SJSA1 (cell line): ENCODE data around the gene TMC5. TPM values are rescaled to one million over a fixed set of nuclear protein-coding genes. Genes with fewer than 3 reads are reported as not detected.

Source experiments
- DNase-seq, 2 experiments: peaks; one replicate each; pipeline ENCODE4 v3.0.0-alpha.2; 2015 to 2020; ENCODE audit warnings: low spot score in 2 of 2, low read depth in 1 of 2
- H3K27ac ChIP-seq: fragments of 250-450 bp; sonication (Bioruptor Pico); 2 replicates; pipeline ENCODE4 v1.5.1; 2020; ENCODE audit warnings: mild to moderate bottlenecking, moderate library complexity
- H3K27me3 ChIP-seq: fragments of 250-450 bp; sonication (Bioruptor Pico); replicated peaks from 2 replicates; pipeline ENCODE4 v1.5.1; 2020; ENCODE audit warnings: mild to moderate bottlenecking, moderate library complexity
- H3K36me3 ChIP-seq: fragments of 250-450 bp; sonication (Bioruptor Pico); 2 replicates; pipeline ENCODE4 v1.5.1; 2020; ENCODE audit warnings: mild to moderate bottlenecking
- H3K4me1 ChIP-seq: fragments of 250-450 bp; sonication (Bioruptor Pico); replicated peaks from 2 replicates; pipeline ENCODE4 v1.6.1; 2021; ENCODE audit warnings: mild to moderate bottlenecking
- H3K4me3 ChIP-seq: fragments of 250-450 bp; sonication (Bioruptor Pico); 2 replicates; pipeline ENCODE4 v1.5.1; 2020; ENCODE audit warnings: mild to moderate bottlenecking
- H3K9me3 ChIP-seq: fragments of 250-450 bp; sonication (Bioruptor Pico); replicated peaks from 2 replicates; pipeline ENCODE4 v1.5.1; 2020; ENCODE audit warnings: mild to moderate bottlenecking
- total RNA-seq: library from RNA; depleted of rRNA; stranded (reverse); fragments of >200 nt; shearing (Covaris generic); gene quantifications from 2 replicates; pipeline ENCODE4 v1.2.3, GENCODE V29; 2014

TMC5 gene
- total RNA-seq, 1 experiment from 2014 or later, result not detected

GRCh38 chr16:19450186-19450585 lies 32.5 kb downstream of the TMC5 start:
- Histone ChIP-seq H3K36me3 (no peaks in the 10 kb centered on the region), H3K27ac (no peak overlapping the region), H3K27me3 (peaks cover 13% of the 10 kb centered on the region), H3K4me1 (no peaks in the 10 kb centered on the region), H3K9me3 (0 out of 2 replicates have a peak, but pooled peaks cover 4% of the 10 kb centered on the region), H3K4me3 (no peak overlapping the region)
- no peak for DNase-seq

DNA sequence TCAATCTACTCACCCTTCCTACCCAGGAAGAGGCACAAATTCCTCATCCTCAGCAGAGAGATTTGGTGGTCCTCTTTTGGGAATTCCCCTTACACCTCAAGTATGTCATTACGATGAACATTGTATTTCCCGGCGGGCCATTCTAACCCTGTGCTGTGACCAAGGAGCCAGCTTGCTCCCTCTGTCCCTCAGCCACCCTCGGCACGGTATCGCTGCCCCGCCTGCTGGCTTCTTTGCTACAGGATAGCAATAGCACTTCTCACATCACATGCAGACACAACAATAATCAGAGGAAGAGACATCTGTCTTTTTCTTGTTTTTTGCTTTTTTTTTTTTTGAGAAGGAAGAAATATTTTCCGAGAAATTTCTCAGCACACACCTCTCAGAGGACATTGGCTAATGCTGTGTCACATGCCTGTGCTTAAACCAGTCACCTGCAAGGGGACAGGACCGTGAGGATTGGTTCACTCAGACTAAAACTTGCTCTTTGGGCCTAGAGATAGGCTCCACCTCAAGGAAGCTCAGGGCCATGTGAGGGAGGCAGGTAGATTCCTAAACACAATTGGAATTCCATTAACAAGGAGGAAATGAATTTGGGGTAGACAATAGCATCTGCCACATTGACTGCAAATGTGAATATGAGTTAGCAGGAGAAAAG lies 41.2 kb downstream of the TMC5 start:
- H3K4me1 ChIP-seq, result no peaks in the 10 kb centered on the region
- H3K27ac ChIP-seq, result no peak overlapping the region
- H3K4me3 ChIP-seq, result no peak overlapping the region
- H3K27me3 ChIP-seq, result no peaks in the 10 kb centered on the region; the same call in 1 of the 2 replicates
- H3K9me3 ChIP-seq, result no peaks in the 10 kb centered on the region
- H3K36me3 ChIP-seq, result no peaks in the 10 kb centered on the region
- DNase-seq, result no peak

GRCh38 chr16:19460397-19460796 lies 42.7 kb downstream of the TMC5 start:
- no peak for DNase-seq
- no peak overlapping the region for H3K27ac ChIP-seq
- no peaks in the 10 kb centered on the region for H3K36me3 ChIP-seq
- H3K9me3 ChIP-seq, result no peaks in the 10 kb centered on the region
- H3K4me3 ChIP-seq, result no peak overlapping the region
- no peaks in the 10 kb centered on the region for H3K4me1 ChIP-seq
- no peaks in the 10 kb centered on the region; the same call in 1 of the 2 replicates for H3K27me3 ChIP-seq

GRCh38 chr16:19463468-19464315 lies 46.0 kb downstream of the TMC5 start:
- no peaks in the 10 kb centered on the region for H3K4me1 ChIP-seq
- no peaks in the 10 kb centered on the region; the same call in 1 of the 2 replicates for H3K27me3 ChIP-seq
- DNase-seq, result no peak
- no peaks in the 10 kb centered on the region for H3K36me3 ChIP-seq
- H3K27ac ChIP-seq, result no peak overlapping the region
- no peak overlapping the region for H3K4me3 ChIP-seq
- H3K9me3 ChIP-seq, result no peaks in the 10 kb centered on the region

- H3K4me3 ChIP-seq, result no peak overlapping the region
- DNase-seq, result no peak
- H3K27ac ChIP-seq, result no peak overlapping the region
- no peaks in the 10 kb centered on the region for H3K36me3 ChIP-seq
- H3K4me1 ChIP-seq, result no peaks in the 10 kb centered on the region
- no peaks in the 10 kb centered on the region for H3K9me3 ChIP-seq
- H3K27me3 ChIP-seq, result no peaks in the 10 kb centered on the region
Measured at GRCh38 chr16:19468300-19468699, 50.6 kb downstream of the TMC5 start.

GRCh38 chr16:19472482-19472881 lies 54.8 kb downstream of the TMC5 start:
- Histone ChIP-seq H3K4me1 (no peaks in the 10 kb centered on the region), H3K27me3 (0 out of 2 replicates have a peak, but pooled peaks cover 2% of the 10 kb centered on the region), H3K27ac (no peak overlapping the region), H3K36me3 (no peaks in the 10 kb centered on the region), H3K9me3 (no peaks in the 10 kb centered on the region), H3K4me3 (no peak overlapping the region)
- no peak for DNase-seq

- 0 out of 2 replicates have a peak, but pooled peaks cover 3% of the 10 kb centered on the region for H3K9me3 ChIP-seq
- H3K27me3 ChIP-seq, result 0 out of 2 replicates have a peak, but pooled peaks cover 2% of the 10 kb centered on the region
- H3K36me3 ChIP-seq, result no peaks in the 10 kb centered on the region
- H3K27ac ChIP-seq, result no peak overlapping the region
- no peak overlapping the region for H3K4me3 ChIP-seq
- no peaks in the 10 kb centered on the region for H3K4me1 ChIP-seq
- DNase-seq, result no peak
Measured at GRCh38 chr16:19474617-19475016, 56.9 kb downstream of the TMC5 start.

GRCh38 chr16:19478505-19478904 lies 60.8 kb downstream of the TMC5 start:
- Histone ChIP-seq H3K9me3 (0 out of 2 replicates have a peak, but pooled peaks cover 3% of the 10 kb centered on the region), H3K27me3 (0 out of 2 replicates have a peak, but pooled peaks cover 2% of the 10 kb centered on the region), H3K4me1 (no peaks in the 10 kb centered on the region), H3K36me3 (no peaks in the 10 kb centered on the region), H3K27ac (no peak overlapping the region), H3K4me3 (no peak overlapping the region)
- no peak for DNase-seq

DNA sequence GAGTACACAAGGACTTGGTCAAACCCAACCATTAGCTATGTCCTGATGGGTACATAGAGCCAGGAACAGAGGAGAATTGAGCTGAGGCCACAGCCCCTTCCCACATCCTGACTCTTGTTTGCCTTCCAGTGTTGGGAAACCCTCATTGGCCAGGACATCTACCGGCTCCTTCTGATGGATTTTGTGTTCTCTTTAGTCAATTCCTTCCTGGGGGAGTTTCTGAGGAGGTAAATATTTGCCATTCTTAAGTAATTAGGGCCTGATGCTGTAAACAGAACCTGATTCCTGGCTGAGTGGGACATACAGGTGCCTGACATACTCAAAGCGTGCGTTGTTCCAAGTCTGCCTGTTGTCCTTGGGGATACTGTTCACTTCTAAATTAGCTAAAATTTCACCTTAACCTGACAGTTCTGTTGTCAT lies 61.6 kb downstream of the TMC5 start:
- no peaks in the 10 kb centered on the region for H3K36me3 ChIP-seq
- no peak overlapping the region for H3K27ac ChIP-seq
- H3K4me3 ChIP-seq, result no peak overlapping the region
- DNase-seq, result no peak
- no peaks in the 10 kb centered on the region for H3K4me1 ChIP-seq
- 0 out of 2 replicates have a peak, but pooled peaks cover 3% of the 10 kb centered on the region for H3K9me3 ChIP-seq
- 0 out of 2 replicates have a peak, but pooled peaks cover 2% of the 10 kb centered on the region for H3K27me3 ChIP-seq

DNA sequence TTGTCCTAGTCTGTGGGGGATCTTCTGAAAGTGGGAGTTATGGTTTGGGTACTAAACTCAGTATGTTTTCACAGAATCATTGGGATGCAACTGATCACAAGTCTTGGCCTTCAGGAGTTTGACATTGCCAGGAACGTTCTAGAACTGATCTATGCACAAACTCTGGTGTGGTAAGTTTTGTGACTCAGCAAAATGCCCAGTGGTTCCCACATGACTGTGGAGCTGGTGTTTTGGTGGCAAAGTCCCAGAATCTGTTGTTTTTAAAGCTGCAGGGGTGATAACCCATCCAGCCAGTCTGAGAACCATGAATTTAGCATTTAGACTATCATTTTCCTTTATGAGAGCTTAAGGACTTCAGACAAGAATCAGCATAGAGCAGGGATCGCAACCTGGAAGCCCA lies 63.6 kb downstream of the TMC5 start:
- no peak overlapping the region for H3K27ac ChIP-seq
- H3K9me3 ChIP-seq, result 0 out of 2 replicates have a peak, but pooled peaks cover 3% of the 10 kb centered on the region
- H3K36me3 ChIP-seq, result no peaks in the 10 kb centered on the region
- H3K4me3 ChIP-seq, result no peak overlapping the region
- H3K27me3 ChIP-seq, result 0 out of 2 replicates have a peak, but pooled peaks cover 2% of the 10 kb centered on the region
- DNase-seq, result no peak
- no peaks in the 10 kb centered on the region for H3K4me1 ChIP-seq

DNA sequence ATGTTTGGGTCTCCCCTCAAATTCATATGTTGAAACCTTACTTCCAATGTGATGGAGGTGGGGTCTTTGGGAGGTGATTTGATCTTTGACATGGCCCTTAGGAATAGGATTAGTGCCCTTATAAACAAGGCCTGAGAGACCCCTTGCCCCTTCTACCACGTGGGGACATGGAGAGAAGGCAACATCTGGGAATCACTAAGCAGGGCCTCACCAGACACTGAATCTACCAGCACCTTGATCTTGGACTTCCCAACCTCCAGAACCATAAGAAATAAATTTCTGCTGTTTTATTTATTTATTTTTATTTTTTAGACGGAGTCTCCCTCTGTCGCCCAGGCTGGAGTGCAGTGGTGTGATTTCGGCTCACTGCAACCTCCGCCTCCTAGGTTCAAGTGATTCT lies 64.1 kb downstream of the TMC5 start:
- Histone ChIP-seq H3K36me3 (no peaks in the 10 kb centered on the region), H3K27me3 (no peaks in the 10 kb centered on the region), H3K4me3 (no peak overlapping the region), H3K9me3 (0 out of 2 replicates have a peak, but pooled peaks cover 3% of the 10 kb centered on the region), H3K4me1 (no peaks in the 10 kb centered on the region), H3K27ac (no peak overlapping the region)
- DNase-seq, result no peak

DNA sequence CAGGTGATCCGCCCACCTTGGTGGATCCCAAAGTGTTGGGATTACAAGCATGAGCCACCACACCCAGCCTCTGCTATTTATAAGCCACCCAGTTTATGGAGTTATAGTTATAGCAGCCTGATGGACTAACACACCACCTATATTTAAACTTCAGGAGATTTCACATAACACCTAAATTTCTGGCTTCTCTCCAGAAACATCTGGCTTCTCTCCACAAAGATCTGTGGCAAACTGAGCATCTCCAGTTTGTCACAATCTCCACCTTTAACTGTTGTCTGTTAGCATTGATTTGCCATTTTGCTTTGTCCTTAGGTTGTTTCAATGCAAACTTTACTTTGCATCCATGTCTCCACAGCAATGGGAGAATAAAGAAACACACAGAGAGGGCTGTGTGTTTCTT lies 64.6 kb downstream of the TMC5 start:
- DNase-seq, result no peak
- Histone ChIP-seq H3K36me3 (no peaks in the 10 kb centered on the region), H3K27ac (no peak overlapping the region), H3K9me3 (0 out of 2 replicates have a peak, but pooled peaks cover 3% of the 10 kb centered on the region), H3K27me3 (no peaks in the 10 kb centered on the region), H3K4me1 (no peaks in the 10 kb centered on the region), H3K4me3 (no peak overlapping the region)

- DNase-seq, result no peak
- Histone ChIP-seq H3K4me1 (no peaks in the 10 kb centered on the region), H3K27ac (no peak overlapping the region)
Measured at GRCh38 chr16:19484096-19484495, 66.4 kb downstream of the TMC5 start.

DNA sequence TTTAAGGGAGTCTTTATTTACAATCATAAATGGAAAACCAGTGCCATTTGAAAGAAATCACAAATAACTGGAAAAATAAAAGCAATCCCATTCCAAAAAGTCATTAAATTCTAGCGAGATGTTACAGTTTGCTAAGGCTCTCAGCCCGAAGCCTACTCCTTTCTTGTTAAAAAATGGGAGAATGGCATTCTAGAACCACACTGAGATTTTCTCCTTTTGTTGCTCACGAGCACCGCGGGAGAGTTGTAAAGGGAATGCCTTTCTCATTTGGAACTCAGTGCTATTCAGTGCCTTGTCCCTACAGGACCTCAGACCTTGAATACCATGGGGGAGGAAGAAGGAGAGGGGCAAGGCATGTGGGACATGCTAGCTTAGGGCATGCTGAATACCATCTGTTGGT lies 67.9 kb downstream of the TMC5 start:
- DNase-seq, result no peak
- no peaks in the 10 kb centered on the region for H3K9me3 ChIP-seq
- H3K4me3 ChIP-seq, result no peak overlapping the region
- H3K4me1 ChIP-seq, result no peaks in the 10 kb centered on the region
- H3K27me3 ChIP-seq, result no peaks in the 10 kb centered on the region
- H3K27ac ChIP-seq, result no peak overlapping the region
- no peaks in the 10 kb centered on the region for H3K36me3 ChIP-seq

More at GRCh38 chr16:19484096-19484495, 66.4 kb downstream of the TMC5 start:
- Histone ChIP-seq H3K9me3 (no peaks in the 10 kb centered on the region), H3K36me3 (no peaks in the 10 kb centered on the region), H3K4me3 (no peak overlapping the region), H3K27me3 (no peaks in the 10 kb centered on the region)
